DMS 273 (cell line): Measurements from ENCODE around the gene MRPL11.

Experiments
- DNase-seq: peaks from one replicate; lab custom pipeline; 2025; ENCODE audit not compliant: unreplicated experiment; lab: John Stamatoyannopoulos, UW

MRPL11 gene

DNA sequence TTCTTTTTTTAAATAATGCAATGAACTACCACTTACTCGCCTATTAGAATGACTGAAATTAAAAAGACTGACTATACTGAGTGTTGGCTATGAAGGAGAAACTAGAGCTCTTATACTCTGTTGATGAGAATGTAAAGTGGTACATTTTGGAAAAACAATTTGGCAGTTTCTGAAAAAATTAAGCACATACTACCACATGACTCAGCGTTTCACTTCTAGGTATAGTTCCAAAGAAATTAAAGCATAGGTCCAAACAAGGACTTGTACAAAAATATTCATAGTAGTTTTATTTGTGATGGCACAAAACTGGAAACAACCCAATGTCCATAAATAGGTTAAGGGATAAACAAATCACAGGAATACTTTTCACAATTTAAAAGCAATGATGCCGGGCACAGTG is 44.7 kb downstream of the MRPL11 start:
- DNase-seq, result no peak

DNA sequence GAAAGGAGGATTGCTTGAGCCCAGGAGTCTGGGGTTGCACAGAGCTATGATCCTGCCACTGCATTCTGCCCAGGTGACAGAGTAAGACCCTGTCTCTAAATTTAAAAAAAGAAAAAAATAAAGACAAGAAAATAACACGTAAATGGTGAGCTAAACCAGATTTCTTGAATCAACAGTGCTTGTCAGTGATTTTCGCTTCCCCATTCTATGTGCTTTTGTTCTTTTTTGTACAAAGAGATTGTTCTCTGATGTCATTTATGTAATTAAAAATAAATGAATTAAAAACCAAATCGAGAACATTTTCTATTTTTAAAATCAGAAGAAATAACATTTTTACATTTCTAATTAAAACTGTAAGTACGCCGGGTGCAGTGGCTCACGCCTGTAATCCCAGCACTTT is 47.3 kb downstream of the MRPL11 start:
- no peak for DNase-seq

DNA sequence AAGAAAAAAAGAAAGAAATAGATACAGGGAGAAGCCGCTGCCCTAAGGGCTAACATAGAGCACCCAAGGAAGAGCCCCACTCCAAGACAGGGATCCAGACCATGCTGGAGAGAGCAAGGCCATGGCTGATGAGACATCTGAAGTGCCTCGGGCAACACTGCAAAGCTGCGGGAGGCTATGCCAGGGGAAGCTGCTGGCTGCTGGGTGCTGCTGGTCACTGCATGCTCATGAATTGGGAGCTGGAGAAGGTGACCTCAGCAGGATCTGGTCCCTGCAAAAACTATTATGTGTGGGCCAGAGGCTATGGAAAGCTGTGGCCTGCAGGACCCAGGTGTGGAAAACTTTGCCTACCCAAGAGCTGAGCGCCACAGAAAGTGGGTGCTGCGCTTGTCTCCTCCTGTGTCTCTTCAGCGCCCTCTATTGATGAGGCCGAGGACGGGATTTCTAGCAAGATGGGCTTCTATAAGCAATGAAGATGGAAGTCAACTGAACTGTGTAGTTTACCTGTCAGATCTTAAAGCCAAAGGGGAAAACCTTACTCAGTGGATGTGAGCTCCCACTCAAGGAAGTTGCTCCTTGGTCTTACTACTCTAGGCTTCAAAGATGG is 49.8 kb downstream of the MRPL11 start:
- DNase-seq, result peak; percentile 87

DNA sequence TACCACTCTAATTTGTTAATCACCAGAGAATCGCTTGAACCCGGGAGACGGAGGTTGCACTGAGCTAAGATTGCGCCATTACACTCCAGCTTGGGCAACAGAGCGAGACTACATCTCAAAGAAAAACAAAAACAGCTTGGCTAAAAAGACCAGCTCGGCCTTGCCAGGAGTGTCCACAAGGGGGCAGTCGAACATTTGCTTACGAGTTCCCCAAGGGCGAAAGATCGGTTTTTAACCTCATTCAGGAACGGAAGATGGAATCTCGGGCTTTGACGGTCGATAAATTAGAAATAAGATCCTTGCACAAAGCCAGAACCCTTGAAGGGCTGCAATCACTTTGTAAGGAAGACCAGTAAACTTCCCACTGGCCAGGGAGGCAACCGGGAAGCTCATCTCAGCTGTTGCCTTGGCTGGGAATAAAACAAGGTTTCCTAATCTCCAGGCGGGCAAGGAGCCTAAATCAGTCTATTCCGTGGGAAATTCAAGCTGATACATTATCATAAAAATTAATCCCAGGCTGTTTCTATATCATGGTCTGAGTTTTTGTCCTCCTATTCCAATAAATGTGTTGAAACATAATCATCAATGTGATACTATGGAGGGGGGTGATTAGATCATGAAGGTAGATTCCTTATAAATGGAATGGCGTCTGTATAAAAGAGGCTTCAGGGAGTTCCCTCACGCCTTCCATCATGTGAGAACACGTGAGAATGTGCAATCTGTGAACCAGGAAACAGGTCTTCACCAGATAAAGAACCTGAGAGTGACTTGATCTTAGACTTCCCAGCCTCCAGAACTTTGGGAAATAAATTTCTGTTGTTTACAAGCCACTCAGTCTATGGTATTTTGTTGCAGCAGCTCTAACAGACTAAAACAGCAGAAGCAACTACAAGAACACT is 52.2 kb downstream of the MRPL11 start:
- peak; percentile 90 for DNase-seq
